Stimulated activated CD4-positive, alpha-beta T cell treated with anti-CD3 and anti-CD28 coated beads, Interleukin-1b, Interleukin-23, amount 100 ng/mL, for 24 hours (primary cell): ENCODE measurements around the gene GJC1.

Experiments
- DNase-seq, 4 experiments: peaks; one replicate each; pipeline ENCODE4 v3.0.0-alpha.2; 2020; ENCODE audit warnings: low read depth in 4 of 4, low spot score in 1 of 4

GJC1 gene

GRCh38 chr17:44778656-44779210 is 51.4 kb downstream of the GJC1 start:
- no peak for DNase-seq

GRCh38 chr17:44777394-44778348 is 52.4 kb downstream of the GJC1 start:
- no peak for DNase-seq

GRCh38 chr17:44776628-44777393 is 53.3 kb downstream of the GJC1 start:
- DNase-seq: no peak

- peak in 2 of 4 experiments; percentile 8 to 83 for DNase-seq
These were observed 54.1 kb downstream of the GJC1 start for GRCh38 chr17:44775838-44776621.

GRCh38 chr17:44775136-44775837 is 54.8 kb downstream of the GJC1 start:
- peak; percentile 10 to 99 (median 97) for DNase-seq

GRCh38 chr17:44774271-44775135 is 55.6 kb downstream of the GJC1 start:
- peak; percentile 80 to 89 (median 85) for DNase-seq

GRCh38 chr17:44773140-44773539 is 56.9 kb downstream of the GJC1 start:
- no peak for DNase-seq

GRCh38 chr17:44772308-44773045 is 57.6 kb downstream of the GJC1 start:
- no peak for DNase-seq

GRCh38 chr17:44770166-44770925 is 59.7 kb downstream of the GJC1 start:
- no peak for DNase-seq

- no peak for DNase-seq
These were observed 60.4 kb downstream of the GJC1 start for GRCh38 chr17:44769647-44770084.

GRCh38 chr17:44769230-44769629 is 60.9 kb downstream of the GJC1 start:
- DNase-seq: no peak

- no peak for DNase-seq
These were observed 61.5 kb downstream of the GJC1 start for GRCh38 chr17:44768505-44769142.

GRCh38 chr17:44767493-44767892 is 62.6 kb downstream of the GJC1 start:
- DNase-seq: no peak

GRCh38 chr17:44766409-44767038 is 63.6 kb downstream of the GJC1 start:
- no peak for DNase-seq

GRCh38 chr17:44765965-44766364 is 64.1 kb downstream of the GJC1 start:
- DNase-seq: no peak

- DNase-seq: no peak
These were observed 66.9 kb downstream of the GJC1 start for GRCh38 chr17:44763170-44763569.
